Activated T-cell treated with anti-CD3 and anti-CD28 coated beads for 24 hours (primary cell): ENCODE results near the gene TMCC3.
A peak's percentile ranks its signal among the peaks of the same experiment; 100 is the strongest.
"Not testable (repeated sequence)": the region's sequence is repeated elsewhere in the genome, so short reads cannot be mapped to it uniquely, and the experiment has no call there.

Experiments used
- DNase-seq: peaks from one replicate; pipeline ENCODE4 v3.0.0-alpha.2; 2020; ENCODE audit warnings: low read depth

TMCC3 gene

DNA sequence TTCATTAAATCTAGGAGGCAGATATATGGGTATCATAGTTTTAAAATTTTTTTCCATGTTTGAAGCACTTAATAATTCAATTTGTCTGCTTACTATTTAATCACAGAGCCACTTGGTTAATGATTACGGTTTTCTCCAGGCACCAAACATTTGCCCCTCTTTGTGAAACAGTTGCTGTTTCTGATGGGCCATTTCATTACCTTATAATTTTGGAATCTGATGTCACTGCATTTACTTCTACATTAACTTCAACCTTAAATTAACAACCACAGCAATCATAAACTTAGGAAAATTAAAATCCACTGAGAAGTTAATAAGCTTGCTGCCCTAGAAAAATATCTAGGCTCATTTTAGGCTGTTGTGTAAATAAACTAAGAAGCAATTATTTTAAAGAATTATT is 17.0 kb downstream of the TMCC3 start:
- DNase-seq, result no peak

DNA sequence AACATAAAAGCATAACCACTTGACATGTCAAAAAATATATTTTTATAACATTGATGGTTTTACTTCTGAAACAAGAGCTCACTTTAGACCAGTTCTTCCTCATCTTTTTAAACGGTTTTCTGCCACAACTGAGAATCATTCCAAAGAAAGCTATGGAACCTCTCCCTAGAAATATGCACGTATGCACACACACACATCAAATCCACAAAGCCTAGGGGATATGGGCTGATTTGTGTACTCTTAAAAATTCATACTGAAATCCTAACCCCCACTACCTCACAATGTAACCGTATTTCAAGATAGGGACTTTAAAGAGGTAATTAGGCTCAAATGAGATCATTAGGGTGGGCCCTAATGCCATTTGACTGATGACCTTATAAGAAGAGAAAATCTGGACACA is 19.3 kb downstream of the TMCC3 start:
- no peak for DNase-seq

DNA sequence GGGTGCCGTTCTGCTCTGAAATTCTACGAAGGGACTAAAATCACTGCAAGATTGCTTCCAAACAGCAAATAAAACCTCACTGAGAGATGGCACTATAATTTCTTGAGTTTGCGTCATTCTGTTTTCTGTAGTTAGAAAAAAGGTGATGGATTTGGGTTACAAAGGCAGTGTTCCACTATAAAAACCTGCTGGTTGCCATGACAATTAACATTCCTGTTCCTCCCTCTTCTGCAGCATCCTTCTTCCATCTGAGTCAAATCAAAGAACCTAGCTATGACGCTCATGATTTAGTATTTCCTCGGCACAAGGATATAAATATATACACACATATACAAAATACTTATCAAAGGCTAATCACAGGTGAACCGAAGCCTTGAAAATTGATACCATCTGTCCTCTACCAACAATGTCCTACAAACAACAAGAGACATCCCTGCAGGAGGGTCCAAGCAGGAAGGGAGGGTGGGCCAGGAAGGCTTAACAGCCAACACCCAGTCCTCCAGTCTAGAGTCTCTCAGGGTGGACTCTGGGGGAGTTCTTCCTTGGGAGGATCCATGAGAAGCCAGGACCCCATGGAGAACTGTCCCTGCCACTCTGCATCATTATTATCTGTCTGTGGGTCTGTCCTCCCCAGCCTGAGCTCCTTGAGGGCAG is 21.4 kb downstream of the TMCC3 start:
- DNase-seq, result no peak

DNA sequence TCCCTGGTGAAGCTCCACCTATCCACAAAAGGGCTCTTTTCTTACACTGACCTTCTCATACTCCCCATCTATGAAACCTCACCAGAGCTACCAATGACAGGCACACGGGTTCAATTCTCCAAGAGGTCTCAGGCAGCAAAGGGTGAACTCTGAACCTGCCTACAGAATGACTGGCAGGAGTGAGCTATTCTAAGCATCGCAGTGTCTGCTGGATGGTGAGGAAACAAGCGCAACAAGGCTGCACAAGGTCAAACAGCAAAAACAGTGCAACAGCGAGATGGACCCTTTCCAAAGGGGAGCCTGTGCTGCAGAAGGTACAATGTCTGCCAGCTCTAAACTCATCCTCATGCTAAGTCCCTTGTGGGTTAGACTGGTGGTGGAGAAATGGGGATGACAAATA is 22.0 kb downstream of the TMCC3 start:
- no peak for DNase-seq

DNA sequence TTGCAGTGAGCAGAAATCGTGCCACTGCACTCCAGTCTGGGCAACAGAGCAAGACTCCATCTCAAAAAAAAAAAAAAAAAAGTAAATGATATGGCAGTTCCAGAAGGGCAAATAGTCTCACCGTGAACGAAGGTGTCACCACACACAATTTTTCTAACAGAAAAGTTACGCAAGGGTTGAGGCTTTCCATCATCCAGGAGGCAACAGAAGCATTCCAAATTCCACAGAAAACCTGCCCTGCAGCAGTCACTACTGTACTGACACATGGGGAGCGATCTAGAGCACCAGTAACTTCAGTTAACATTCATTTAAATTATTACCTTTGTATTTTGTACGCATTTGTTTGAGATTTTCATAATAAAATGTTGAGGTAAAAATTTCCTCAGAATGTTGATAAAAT is 24.8 kb downstream of the TMCC3 start:
- no peak for DNase-seq

DNA sequence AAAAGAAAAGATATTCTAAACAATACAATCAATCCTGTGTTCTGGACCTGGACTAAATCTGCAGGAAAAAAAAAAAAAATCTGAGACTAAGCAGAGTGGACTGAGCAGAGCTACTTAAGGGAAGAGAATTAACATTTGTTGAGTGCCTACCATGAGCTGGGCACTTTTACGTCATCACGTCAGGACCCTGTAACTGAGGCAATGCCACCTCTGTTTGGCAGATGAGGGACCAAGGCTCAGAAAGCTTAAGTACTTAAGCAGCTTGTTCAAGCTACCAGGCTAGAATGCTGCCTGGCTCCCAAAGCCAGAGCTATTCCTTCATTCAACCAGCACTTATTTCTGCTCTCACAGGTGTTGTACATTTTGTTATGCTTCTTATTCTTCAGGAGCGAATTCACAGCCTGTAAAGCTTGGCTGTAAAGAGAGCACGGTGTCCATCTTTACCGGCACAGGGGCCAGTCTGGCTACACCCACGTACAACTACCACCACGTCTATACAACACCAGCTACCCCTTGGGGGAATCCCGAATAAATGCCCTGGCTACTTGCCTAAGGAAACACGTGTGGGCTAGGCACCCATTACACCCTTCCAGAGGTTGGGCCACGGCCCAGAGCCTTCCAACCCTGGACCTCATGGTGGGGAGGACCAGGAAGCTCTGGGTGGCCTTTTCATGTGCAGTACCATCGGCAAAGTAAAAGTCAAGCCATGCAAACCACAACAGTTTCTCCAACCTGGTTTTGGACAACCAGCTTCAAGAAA is 27.0 kb downstream of the TMCC3 start:
- DNase-seq, result no peak

DNA sequence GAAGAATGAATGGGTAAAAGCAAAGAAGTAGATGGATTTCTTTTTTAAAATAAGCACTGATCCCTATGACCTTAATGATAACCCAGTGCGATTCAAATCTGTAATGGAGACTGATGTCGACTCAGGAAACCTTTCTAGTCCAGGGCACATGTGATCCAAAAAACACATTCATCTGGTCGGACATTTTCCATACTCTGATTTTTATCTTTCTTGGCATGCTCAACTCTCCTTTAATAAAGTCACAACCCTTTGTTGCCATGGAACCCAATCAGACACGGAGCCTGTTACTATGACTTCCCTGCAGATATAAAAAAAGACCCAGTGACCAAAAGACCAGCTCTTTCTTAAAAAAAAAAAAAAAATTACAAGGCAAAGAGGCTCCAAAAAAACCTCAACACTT is 27.9 kb downstream of the TMCC3 start:
- no peak for DNase-seq

DNA sequence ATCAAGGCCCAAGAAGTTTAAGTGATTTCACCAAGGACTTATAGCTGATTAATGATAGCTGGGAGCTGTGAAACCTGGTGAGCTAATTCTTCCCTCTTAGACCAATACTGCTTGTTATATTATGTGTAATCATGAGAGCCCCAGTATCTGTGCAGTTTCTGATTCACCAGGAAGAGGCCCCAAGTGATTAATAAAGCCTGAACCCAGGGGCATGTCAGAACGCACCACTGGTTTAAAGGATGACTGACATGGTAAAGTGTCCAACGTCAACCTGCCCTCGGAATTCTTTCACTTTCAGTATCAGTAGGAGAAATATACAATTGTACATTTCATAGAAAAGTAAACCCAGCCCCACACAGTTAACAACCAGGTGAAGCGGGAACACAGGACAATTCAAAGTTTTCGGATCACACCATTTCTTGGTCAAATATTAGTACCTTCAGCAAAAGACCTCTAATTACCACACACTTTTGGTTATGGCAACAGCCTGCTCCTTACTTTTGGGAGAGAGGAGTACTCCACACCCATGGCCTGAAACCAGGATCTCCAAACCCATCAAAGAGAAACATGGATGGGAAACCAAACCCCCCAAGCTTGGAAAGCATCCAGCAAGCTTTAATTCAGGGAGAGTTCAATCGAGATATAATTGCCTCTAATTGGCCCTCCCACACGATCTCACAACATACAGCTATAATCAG is 28.5 kb downstream of the TMCC3 start:
- DNase-seq, result peak; percentile 28

DNA sequence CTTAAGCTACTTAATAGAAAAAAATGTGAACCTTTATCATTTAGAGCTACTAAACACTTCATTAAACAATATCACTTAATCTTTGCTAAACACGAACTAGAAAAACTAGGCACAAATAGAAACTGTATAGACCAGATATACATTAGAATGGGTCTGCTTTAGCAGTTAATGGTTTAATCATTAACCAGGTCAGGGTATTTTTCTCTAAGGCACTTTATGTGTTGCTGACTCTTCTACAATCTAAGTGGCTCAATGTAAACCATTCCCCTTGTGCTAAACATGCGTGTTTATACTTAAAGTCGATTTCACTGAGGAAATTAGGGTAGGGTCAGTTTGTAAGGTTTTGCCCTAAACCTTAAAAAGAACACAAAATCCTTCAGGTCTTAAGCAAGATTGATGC is 29.7 kb downstream of the TMCC3 start:
- no peak for DNase-seq

DNA sequence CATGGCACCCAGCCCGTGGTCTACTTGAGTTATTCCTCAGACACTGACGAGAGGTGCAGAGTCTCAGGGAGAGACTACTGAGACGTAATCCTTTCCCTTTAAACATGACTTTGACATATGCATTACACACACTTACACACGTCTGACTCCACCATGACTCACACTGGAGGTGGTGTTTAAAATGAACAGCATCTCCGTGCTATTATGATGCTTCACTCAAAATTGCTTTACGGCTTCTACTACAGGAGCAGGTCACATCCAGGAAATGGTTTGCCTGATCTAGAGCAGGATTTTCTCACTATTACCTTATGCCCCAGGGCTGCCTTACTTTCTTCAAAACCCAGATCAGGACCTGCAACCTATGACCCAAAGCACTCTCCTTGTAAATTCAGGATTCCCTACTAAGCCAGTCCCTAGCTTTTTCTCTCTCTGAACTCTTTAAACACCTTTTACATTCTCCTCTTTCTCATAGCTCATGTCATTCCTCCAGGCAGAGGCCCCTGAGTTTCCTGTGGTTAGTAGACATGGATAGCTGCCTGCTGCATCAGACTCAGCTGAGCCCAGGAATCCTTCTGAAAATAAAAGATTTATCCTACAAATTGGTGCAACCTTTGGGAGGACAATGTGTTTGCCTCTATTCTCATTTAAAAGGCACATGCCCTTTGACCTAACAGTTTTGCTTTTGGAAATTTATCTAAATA is 31.2 kb downstream of the TMCC3 start:
- DNase-seq, result peak; percentile 14

DNA sequence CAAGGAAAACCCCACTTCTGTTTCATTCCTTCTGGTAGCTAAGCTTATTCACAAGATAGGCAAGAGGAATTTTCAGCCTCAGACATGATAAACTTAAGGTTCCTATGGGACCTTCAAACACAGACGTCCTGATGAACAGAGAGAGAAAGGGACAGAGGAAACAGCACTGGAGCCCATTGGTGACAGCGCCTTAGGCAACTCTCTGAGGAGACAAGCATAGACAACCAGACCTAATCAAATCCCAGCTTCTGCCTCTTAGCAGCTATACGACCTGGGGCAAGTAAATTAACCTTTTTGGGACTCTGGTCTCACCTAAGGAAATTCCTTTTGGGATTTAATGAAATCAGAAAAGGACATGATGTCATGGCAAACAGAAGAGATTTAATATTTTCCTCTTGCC is 33.3 kb downstream of the TMCC3 start:
- DNase-seq, result no peak

DNA sequence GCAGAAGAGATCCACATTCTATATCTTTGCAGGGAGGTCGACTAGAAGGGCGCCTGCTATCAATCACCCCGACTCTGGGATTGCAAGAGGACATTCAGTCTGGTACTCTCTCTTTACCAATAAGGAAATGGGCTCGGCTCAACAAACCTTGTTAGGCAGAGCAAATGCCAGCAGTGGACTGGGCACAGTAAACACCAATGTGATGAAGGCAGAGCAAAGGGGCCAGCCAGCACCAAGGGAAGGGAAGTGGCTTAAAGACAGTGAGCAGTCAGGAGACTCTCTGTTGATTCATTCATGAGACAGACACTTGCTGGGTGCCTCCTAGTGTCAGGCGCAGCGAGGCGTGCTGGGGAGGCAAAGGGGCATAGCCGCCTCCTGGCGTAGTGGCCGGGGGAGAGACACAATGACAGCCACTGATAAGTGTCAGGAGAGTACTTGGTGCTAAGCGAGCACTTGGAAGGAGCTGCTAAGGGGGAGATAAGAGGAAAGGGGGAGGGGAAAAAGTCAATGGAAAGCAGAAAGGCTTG is 34.1 kb downstream of the TMCC3 start:
- DNase-seq, result no peak

DNA sequence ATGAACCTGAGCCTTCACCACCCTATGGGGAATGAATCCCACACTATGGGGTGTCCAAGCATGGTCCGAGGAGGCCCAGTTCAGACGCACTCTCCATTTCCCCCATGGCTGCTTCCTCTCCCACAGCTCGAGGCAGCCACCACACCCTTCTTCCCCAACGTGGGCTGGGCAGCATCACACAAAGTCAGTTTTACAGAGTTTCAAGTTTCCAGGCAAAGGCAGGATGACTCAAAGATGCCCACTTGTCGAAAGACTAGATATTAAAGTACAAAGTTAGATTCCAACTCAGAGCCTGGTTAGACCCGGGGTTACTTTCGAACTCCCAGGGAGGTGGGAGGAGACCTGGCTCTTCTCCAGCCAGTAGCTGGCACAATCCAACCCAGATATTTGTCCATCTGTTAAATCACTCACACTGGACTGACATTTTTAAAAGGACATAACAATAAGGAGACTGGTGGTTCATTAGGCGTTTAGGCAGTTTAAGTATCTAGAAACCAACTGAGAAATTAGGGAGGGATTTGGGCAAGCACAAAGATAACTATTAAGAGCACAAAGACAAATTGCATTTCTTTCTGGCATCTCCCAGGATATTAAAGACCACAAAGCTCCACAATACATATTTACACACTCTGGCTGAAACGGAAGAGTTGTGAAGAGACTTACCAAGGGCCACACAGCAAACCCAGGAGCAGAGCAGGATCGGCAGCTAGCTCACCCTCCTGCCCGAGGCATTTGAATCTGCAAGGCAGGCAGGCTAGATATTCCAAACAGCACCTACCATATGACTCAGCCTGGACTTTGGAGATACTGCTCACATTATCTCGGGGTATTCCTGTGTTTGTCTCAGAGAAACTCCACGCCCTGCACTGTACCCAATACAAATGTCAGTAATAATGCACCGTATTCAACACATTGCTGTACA is 34.8 kb downstream of the TMCC3 start:
- no peak for DNase-seq

DNA sequence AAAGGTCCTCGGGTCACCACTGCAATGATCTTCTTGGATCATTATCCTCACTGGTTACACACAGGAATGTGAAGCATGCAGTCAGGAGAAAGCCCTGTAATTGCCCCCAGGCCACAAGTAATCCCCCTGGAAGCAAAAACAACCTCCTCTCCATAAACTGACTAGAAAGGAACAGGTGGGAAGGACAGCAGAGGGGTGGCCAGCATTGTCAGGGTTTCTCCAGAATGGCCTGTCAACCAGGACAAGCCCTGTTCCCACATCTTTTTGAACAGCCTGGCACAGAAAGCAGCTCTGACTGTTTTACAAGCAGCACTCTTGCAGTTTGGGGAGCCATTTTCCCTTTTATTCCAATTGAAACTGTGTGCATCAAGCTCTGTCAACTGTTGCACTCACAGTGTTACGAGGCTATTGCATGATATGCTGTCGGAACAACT is 36.1 kb downstream of the TMCC3 start:
- no peak for DNase-seq

DNA sequence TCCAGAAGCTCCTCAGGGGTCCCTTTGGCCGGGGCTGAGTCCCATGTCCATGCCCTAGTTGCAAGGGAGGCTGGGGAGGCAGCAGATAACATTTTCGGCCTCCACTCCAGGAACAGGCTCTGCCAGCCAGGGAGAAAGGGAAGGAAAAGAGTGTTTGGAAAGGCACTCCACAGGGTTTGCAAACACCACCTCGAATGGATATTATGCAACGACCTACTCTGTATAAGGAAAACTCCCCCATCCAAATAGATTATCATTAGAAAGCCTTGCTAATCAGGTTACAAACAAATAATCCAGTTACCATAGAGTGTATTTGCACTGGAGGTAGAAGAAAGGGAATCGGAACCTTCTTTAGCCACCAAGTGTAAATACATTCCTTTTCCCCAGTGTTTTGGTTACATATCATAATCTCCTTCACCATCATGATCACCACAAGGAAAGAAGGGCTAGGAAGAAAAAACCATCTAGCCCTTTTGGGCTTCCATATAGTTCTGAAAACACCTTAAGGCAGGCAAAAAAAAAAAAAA is 40.4 kb downstream of the TMCC3 start:
- no peak for DNase-seq

DNA sequence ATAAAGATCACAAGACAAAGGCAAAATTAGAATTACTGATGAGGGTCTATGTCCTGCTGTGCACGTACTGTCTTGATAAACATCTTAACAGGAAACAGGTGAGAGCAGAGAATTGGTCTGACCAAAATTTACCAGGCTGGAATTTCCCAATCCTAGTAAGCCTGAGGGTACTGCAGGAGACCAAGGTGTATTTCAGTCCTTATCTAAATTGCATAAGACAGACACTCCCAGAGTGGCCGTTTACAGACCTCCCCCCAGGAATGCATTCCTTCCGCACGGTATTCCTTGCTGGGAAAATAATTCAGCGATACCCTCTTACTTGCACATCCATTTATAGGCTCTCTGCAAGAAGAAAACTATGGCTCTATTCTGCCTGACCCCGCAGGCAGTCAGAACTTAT is 43.5 kb downstream of the TMCC3 start:
- DNase-seq, result not testable (repeated sequence)

DNA sequence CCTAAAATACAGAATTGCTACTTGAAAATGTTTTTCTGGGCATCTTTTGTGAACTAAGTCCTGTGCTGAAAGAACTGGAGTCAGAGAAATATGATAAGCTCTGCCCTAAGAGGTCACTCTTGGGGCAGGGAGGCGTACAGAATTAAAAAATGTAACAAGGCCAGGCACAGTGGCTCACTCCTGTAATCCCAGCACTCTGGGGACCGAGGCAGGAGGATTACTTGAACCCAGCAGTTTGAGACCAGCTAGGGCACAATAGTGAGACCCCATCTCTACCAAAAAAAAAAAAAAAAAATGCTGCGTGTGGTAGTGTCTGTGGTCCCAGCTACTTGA is 46.0 kb downstream of the TMCC3 start:
- no peak for DNase-seq

DNA sequence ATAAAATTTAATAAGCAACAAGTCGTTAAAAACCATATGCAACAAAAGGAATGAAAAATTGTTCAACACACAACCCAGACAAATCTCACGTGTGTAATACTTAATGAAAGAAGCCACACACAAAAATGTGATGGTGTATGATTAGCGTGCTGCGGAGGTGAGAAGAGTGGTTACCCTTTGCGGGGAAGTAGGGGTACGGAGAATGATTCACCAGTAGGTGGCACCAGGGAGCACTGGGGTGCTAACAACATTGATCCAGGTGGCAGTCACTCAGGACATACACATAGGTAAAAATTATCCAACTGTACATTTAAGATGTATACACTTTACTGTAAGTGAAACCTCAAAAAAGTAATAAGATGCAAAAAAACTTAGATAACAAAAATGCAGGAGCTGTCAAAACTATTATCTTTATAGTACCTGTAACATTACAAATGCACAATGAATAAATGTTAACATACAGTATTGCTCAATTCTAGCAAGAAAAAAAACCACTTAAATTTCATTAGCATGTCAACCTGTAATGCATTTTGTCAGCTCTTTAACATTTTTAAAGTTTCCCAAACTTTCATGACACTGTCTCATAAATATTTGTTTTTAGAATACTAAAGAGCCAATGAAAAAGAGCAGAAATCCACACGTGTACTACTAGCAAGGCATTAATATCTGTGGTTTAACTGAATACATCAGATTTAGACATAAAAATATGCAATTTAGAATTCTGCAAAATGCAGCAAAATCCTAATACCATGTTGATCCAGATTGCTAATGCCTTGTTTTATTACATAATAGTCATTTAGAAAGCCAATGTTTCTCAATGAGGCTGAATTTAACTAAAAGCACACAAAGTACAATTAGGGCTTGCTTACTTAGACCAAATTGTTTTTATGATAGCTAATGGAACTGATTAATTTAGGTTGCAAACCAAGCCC is 46.7 kb downstream of the TMCC3 start:
- DNase-seq, result peak; percentile 38

DNA sequence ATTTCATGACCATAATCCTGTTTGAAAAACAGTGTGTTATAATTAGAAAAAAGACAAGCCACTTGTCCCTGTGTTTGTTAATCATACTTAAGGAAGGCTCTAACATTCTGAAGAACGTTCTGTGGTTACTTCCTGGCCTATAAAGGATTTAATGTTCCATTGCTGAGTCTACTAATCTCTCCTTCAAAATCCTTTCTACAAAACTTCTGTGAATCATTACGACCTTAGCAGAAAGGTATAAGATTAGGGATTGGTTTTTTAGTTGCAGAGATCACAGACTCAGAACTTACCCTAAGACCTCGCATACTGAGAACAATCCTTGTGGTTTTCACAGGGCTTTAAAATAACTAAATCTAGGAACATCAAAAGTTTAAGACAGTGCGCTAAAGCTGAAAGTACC is 48.3 kb downstream of the TMCC3 start:
- DNase-seq, result no peak

DNA sequence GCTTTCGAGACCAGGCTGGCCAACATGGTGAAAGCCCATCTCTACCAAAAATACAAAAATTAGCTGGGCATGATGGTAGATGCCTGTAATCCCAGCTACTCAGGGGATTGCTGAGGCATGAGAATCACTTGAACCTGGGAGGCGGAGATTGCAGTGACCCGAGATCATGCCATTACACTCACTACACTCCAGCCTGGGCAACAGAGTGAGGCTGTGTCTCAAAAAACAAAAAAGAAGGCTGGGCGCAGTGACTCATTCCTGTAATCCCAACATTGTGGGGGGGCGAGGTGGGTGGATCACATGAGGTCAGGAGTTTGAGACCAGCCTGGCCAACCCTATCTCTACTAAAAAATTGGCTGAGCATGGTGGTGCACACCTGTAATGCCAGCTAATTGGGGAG is 49.0 kb downstream of the TMCC3 start:
- not testable (repeated sequence) for DNase-seq
